ENCODE results near the gene OR6N1. TPM values are rescaled to one million over a fixed set of nuclear protein-coding genes. Genes with fewer than 3 reads are reported as not detected.

Gene OR6N1
- total RNA-seq, 2 donors from 2014 or later = not detected

DNA sequence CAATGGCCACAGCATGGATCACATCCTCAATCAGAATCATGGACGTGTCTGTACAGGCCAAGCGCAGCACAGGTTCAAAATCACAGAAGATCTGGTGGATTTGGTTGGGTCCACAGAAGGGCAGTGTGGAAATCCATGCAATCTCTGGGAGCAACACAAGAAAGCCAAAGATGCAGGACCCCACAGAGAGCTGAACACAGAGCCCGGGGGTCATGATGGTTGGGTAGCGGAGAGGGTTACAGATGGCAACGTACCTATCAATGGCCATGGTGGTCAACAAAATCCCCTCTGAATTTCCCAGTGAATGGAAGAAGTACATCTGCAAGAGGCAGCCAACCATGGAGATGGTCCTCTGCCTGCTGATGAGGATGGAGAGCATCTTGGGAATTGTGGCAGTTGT, 47.6 kb downstream of the OR6N1 start:
- peaks cover 28 to 57% of the 10 kb centered on the region in 2 donors for H3K27me3 Mint-ChIP-seq
- ATAC-seq = no peak
- no peak overlapping the region for H3K27ac Mint-ChIP-seq
- H3K4me1 Mint-ChIP-seq (ENCODE audit: low read depth in 2 of 2) = no peaks in the 10 kb centered on the region
- no peak overlapping the region for H3K4me3 Mint-ChIP-seq
- no peaks in the 10 kb centered on the region for H3K36me3 Mint-ChIP-seq
- no peak for DNase-seq (ENCODE audit: low spot score)
- no peaks in the 10 kb centered on the region for H3K9me3 Mint-ChIP-seq

DNA sequence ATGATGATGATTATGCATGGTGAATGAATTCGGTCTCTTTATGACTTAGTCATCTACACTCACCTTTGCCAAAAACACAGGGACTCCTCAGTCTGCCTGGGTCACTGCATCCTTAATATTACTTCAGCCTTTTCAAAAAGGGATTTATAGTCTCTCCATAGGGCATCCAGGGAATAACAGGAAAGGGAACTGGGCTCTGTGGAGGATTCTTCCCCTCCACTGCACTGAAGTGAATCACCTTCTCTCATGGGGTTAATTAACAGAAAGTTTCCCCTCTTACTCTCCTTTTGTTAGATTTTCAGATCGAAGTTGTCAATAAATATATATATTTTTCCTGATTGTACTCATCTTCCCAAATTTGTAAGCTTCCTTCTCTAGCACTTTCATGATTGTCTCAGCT, 51.4 kb downstream of the OR6N1 start, which contains the start of gene OR6K3:
Gene OR6K3 (minus strand): TSS at position 101 of the 400 bp plus-strand sequence. CDS start 2,605 bp downstream, outside the sequence.
- ATAC-seq (no peak), DNase-seq (ENCODE audit: low spot score) (no peak)
- Mint-ChIP-seq H3K27me3 (peaks cover 39 to 59% of the 10 kb centered on the region in 2 donors), H3K9me3 (no peaks in the 10 kb centered on the region), H3K4me3 (no peak within 1 kb of the TSS), H3K27ac (no peak within 1 kb of the TSS), H3K4me1 (ENCODE audit: low read depth in 2 of 2) (no peaks in the 10 kb centered on the region), H3K36me3 (no peaks in the 10 kb centered on the region)

GRCh38 chr1:158719664-158720063, 52.3 kb downstream of the OR6N1 start:
- ATAC-seq (no peak), DNase-seq (ENCODE audit: low spot score) (no peak)
- Mint-ChIP-seq H3K36me3 (no peaks in the 10 kb centered on the region), H3K4me3 (no peak overlapping the region), H3K4me1 (ENCODE audit: low read depth in 2 of 2) (no peaks in the 10 kb centered on the region), H3K9me3 (no peaks in the 10 kb centered on the region), H3K27ac (no peak overlapping the region), H3K27me3 (peaks cover 39 to 61% of the 10 kb centered on the region in 2 donors)

GRCh38 chr1:158717344-158717743, 54.7 kb downstream of the OR6N1 start:
- DNase-seq (ENCODE audit: low spot score) = no peak
- Mint-ChIP-seq H3K27ac (no peak overlapping the region), H3K36me3 (no peaks in the 10 kb centered on the region), H3K4me1 (ENCODE audit: low read depth in 2 of 2) (no peaks in the 10 kb centered on the region), H3K27me3 (peaks cover 29 to 53% of the 10 kb centered on the region in 2 donors), H3K9me3 (no peaks in the 10 kb centered on the region), H3K4me3 (no peak overlapping the region)
- no peak for ATAC-seq

- Mint-ChIP-seq H3K27me3 (peaks cover 29 to 56% of the 10 kb centered on the region in 2 donors), H3K4me3 (peak overlapping the region; percentile 5), H3K9me3 (no peaks in the 10 kb centered on the region), H3K27ac (peak overlapping the region in 1 of 2 donors; percentile 44), H3K4me1 (ENCODE audit: low read depth in 2 of 2) (no peaks in the 10 kb centered on the region), H3K36me3 (no peaks in the 10 kb centered on the region)
- DNase-seq (ENCODE audit: low spot score) (no peak), ATAC-seq (peak; percentile 52 to 60)
Measured at GRCh38 chr1:158716335-158716734, 55.7 kb downstream of the OR6N1 start.

GRCh38 chr1:158714754-158715153, 57.2 kb downstream of the OR6N1 start:
- DNase-seq (ENCODE audit: low spot score) (no peak), ATAC-seq (no peak)
- Mint-ChIP-seq H3K9me3 (no peaks in the 10 kb centered on the region), H3K36me3 (no peaks in the 10 kb centered on the region), H3K27ac (no peak overlapping the region), H3K27me3 (peaks cover 27 to 47% of the 10 kb centered on the region in 2 donors), H3K4me3 (no peak overlapping the region), H3K4me1 (ENCODE audit: low read depth in 2 of 2) (no peaks in the 10 kb centered on the region)

Other genes starting within 250 kb of the OR6N1 start
- gene OR6Y1, start 217.8 kb downstream of the OR6N1 start, total RNA-seq = not detected
- gene OR6P1, start 201.6 kb downstream of the OR6N1 start, total RNA-seq = not detected
- gene OR10X1, start 192.3 kb downstream of the OR6N1 start, total RNA-seq = not detected
- not detected for gene OR10Z1, start 166.9 kb downstream of the OR6N1 start, total RNA-seq
- under 1 TPM; 0.08 to 0.43 TPM for gene SPTA1, start 85.5 kb downstream of the OR6N1 start, total RNA-seq
- gene OR6K2, start 71.5 kb downstream of the OR6N1 start, total RNA-seq = not detected
- gene OR6K3, start 51.5 kb downstream of the OR6N1 start, total RNA-seq = not detected
- not detected for gene OR6K6, start 17.5 kb downstream of the OR6N1 start, total RNA-seq
- not detected for gene OR6N2, start 9.0 kb upstream of the OR6N1 start, total RNA-seq
- not detected for gene MNDA, start 59.2 kb upstream of the OR6N1 start, total RNA-seq
- gene PYHIN1, start 159.4 kb upstream of the OR6N1 start, total RNA-seq = 10 to 100 TPM; 47.7 to 64.7 TPM
- 100 to 1,000 TPM; 186 to 228 TPM for gene IFI16, start 237.7 kb upstream of the OR6N1 start, total RNA-seq

Measured in natural killer cell treated with Interleukin-12 subunit alpha and Interleukin-12 subunit beta and Interleukin-15 and Interleukin-18, amount 100 ng/mL, for 72 hours (primary cell).